ENCODE measurements around the gene SPESP1. TPM values are rescaled to one million over a fixed set of nuclear protein-coding genes. Genes with fewer than 3 reads are reported as not detected.
"Not testable (repeated sequence)": the region's sequence is repeated elsewhere in the genome, so short reads cannot be mapped to it uniquely, and the experiment has no call there.

The SPESP1 gene
- total RNA-seq, 1 donor from 2014 or later: not detected

DNA sequence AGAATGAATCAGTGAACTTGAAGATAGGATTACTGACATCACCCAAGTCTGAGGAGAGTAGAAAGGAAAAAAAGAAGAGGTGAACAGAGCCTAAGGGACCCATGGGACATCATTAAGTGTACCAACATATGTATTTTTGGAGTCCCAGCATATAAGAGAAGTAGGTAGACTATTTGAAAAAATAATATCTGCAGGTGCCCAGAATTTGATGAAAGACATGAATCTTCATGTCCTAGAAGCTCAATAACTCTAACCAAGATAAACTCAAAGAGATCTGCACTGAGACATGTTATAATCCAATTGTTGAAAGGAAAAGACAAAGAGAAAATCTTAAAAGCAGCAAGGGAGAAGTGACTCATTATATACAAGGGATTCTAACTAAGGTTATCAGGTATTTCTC, 39.0 kb downstream of the SPESP1 start:
- no peaks in the 10 kb centered on the region for H3K4me1 Mint-ChIP-seq (ENCODE audit: low read depth)
- H3K36me3 Mint-ChIP-seq (ENCODE audit: low read depth): peaks cover 7% of the 10 kb centered on the region
- no peak overlapping the region for H3K4me3 Mint-ChIP-seq (ENCODE audit: unreplicated experiment)
- peaks cover 43% of the 10 kb centered on the region for H3K27me3 Mint-ChIP-seq (ENCODE audit: low read depth)
- no peak for DNase-seq (ENCODE audit: low spot score)
- TF ChIP-seq, protein P1, sequence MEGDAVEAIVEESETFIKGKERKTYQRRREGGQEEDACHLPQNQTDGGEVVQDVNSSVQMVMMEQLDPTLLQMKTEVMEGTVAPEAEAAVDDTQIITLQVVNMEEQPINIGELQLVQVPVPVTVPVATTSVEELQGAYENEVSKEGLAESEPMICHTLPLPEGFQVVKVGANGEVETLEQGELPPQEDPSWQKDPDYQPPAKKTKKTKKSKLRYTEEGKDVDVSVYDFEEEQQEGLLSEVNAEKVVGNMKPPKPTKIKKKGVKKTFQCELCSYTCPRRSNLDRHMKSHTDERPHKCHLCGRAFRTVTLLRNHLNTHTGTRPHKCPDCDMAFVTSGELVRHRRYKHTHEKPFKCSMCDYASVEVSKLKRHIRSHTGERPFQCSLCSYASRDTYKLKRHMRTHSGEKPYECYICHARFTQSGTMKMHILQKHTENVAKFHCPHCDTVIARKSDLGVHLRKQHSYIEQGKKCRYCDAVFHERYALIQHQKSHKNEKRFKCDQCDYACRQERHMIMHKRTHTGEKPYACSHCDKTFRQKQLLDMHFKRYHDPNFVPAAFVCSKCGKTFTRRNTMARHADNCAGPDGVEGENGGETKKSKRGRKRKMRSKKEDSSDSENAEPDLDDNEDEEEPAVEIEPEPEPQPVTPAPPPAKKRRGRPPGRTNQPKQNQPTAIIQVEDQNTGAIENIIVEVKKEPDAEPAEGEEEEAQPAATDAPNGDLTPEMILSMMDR (IDR thresholded peaks at IDR 0.05): no peak
- peaks cover 29% of the 10 kb centered on the region for H3K9me3 Mint-ChIP-seq (ENCODE audit: low read depth)
- no peak overlapping the region for H3K27ac Mint-ChIP-seq (ENCODE audit: unreplicated experiment)

DNA sequence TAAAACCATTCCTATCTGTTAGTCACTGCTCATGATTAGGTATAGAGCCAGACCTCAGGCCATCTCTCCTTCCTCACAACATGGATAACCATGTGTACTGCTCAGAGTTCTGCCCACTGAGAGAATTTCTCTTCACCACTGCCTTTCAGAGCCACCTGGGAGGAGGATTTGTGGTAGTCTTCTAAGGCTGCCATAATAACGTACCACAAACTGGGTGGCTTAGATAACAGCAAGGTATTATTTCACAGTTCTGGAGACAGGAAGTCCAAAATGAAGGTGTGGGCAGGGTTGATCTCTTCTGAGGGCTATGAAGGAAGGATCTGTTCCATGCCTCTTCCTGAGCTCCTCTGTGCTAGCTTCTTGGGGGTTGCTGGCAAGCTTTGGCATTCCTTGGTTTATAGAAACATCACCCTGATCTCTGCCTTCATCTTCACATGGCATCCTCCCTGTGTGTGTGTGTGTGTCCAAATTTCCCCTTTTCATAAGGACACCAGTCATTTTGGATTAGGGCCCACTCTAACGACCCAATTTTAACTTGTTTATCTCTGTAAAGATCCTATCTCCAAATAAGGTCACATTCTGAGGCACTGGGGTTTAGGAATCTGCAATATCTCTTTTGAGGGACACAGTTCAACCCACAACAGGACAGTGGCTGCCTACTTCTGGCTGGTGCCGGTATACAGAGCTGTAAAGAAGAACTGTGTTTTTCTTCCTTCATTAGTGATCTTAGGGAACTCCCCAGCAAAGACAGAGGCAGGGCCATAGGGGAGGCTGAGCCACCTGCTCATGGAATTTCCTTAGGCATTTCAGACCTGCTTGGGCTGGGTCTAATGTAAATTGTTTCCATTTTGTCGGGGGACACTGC, 42.1 kb downstream of the SPESP1 start:
- peaks cover 30% of the 10 kb centered on the region for H3K9me3 Mint-ChIP-seq (ENCODE audit: low read depth)
- no peak overlapping the region for H3K4me3 Mint-ChIP-seq (ENCODE audit: unreplicated experiment)
- no peaks in the 10 kb centered on the region for H3K4me1 Mint-ChIP-seq (ENCODE audit: low read depth)
- peaks cover 31% of the 10 kb centered on the region for H3K27me3 Mint-ChIP-seq (ENCODE audit: low read depth)
- H3K27ac Mint-ChIP-seq (ENCODE audit: unreplicated experiment): no peak overlapping the region
- no peak for DNase-seq (ENCODE audit: low spot score)
- TF ChIP-seq, protein P1 (IDR thresholded peaks at IDR 0.05): no peak
- H3K36me3 Mint-ChIP-seq (ENCODE audit: low read depth): peaks cover 10% of the 10 kb centered on the region

DNA sequence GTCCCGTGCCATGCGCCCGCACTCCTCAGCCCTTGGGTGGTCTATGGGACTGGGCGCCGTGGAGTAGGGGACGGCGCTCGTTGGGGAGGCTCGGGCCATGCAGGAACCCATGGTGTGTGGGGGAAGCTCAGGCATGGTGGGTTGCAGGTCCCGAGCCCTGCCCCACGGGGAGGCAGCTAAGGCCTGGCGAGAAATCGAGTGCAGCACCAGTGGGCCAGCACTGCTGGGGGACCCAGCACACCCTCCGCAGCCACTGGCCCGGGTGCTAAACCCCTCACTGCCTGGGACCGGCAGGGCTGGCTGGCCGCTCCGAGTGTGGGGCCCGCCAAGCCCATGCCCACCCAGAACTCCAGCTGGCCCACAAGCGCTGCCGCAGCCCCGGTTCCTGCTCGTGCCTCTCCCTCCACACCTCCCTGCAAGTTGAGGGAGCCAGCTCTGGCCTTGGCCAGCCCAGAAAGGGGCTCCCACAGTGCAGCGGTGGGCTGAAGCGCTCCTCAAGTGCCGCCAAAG, 45.4 kb downstream of the SPESP1 start:
- H3K36me3 Mint-ChIP-seq (ENCODE audit: low read depth); H3K4me3 Mint-ChIP-seq (ENCODE audit: unreplicated experiment); DNase-seq (ENCODE audit: low spot score); H3K4me1 Mint-ChIP-seq (ENCODE audit: low read depth); H3K27ac Mint-ChIP-seq (ENCODE audit: unreplicated experiment): not testable (repeated sequence)
- Mint-ChIP-seq H3K9me3 (ENCODE audit: low read depth) (peaks cover 12% of the 10 kb centered on the region), H3K27me3 (ENCODE audit: low read depth) (peaks cover 33% of the 10 kb centered on the region)

DNA sequence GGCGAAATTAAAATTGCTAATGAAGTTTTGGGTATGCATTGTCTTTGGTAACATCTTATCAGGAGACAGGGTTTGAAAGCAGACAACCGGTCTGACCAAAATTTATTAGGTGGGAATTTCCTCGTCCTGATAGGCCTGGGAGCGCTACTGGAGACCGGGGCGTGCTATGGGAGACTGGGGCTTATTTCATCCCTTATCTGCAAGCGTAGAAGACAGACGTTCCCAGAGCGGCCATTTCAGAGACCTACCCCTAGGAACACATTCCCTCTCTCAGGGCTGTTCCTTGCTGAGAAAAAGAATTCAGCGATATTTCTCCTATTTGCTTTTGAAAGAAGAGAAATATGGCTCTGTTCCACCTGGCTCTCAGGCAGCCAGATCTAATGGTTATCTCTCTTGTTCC, 47.1 kb downstream of the SPESP1 start:
- H3K27me3 Mint-ChIP-seq (ENCODE audit: low read depth): peaks cover 35% of the 10 kb centered on the region
- not testable (repeated sequence) for H3K4me1 Mint-ChIP-seq (ENCODE audit: low read depth); H3K36me3 Mint-ChIP-seq (ENCODE audit: low read depth)

DNA sequence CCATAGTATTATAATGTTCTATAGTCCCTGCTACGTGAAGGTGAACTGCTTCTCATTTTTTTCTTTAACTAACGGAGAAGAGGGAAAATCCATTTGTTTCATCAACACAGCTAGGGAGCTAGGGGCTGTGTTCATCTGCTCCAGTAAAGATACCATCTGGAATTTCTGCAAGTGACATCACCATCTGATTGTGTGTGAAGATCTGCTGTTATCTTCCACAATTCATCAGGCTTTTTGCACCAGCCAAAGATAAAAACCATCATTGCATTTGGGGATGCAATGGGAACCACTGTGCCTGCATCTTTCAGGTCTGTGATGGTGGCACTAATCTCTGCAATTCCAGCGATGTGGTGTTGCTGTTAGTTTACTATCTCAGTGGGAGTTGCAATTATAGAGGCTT, 48.7 kb downstream of the SPESP1 start:
- Mint-ChIP-seq H3K9me3 (ENCODE audit: low read depth) (peaks cover 12% of the 10 kb centered on the region), H3K4me1 (ENCODE audit: low read depth) (no peaks in the 10 kb centered on the region), H3K36me3 (ENCODE audit: low read depth) (peaks cover 5% of the 10 kb centered on the region), H3K4me3 (ENCODE audit: unreplicated experiment) (no peak overlapping the region), H3K27me3 (ENCODE audit: low read depth) (peaks cover 31% of the 10 kb centered on the region), H3K27ac (ENCODE audit: unreplicated experiment) (no peak overlapping the region)
- TF ChIP-seq, protein P1 (IDR thresholded peaks at IDR 0.05): no peak
- no peak for DNase-seq (ENCODE audit: low spot score)

More for the DNA sequence above, 47.1 kb downstream of the SPESP1 start:
- not testable (repeated sequence) for H3K27ac Mint-ChIP-seq (ENCODE audit: unreplicated experiment); H3K4me3 Mint-ChIP-seq (ENCODE audit: unreplicated experiment); DNase-seq (ENCODE audit: low spot score)
- H3K9me3 Mint-ChIP-seq (ENCODE audit: low read depth): peaks cover 12% of the 10 kb centered on the region

DNA sequence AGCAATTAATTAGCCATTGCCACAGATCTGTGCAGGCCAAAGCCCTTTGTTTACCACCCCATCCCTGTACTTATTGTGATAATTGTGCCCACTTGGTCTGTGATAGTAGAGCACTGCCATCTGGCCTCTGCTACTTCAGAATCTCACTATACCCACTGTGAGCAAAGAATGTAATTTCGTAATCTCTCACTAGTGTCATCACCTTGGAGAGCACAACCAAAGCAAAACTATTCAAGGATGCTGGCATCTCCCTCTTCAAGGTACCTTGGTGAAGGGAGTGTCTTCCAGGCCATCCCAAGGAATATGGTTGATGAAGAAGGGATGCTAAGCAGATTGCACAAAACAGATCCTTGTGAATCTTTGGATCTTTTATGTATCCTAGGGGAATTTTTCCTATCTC, 49.5 kb downstream of the SPESP1 start:
- H3K36me3 Mint-ChIP-seq (ENCODE audit: low read depth): peaks cover 5% of the 10 kb centered on the region
- H3K4me1 Mint-ChIP-seq (ENCODE audit: low read depth): no peaks in the 10 kb centered on the region
- H3K4me3 Mint-ChIP-seq (ENCODE audit: unreplicated experiment): no peak overlapping the region
- TF ChIP-seq, protein P1 (IDR thresholded peaks at IDR 0.05): no peak
- H3K27me3 Mint-ChIP-seq (ENCODE audit: low read depth): peaks cover 30% of the 10 kb centered on the region
- peaks cover 12% of the 10 kb centered on the region for H3K9me3 Mint-ChIP-seq (ENCODE audit: low read depth)
- no peak for DNase-seq (ENCODE audit: low spot score)
- H3K27ac Mint-ChIP-seq (ENCODE audit: unreplicated experiment): no peak overlapping the region
